ENCODE data around the gene SLC18B1. TPM values are rescaled to one million over a fixed set of nuclear protein-coding genes. Genes with fewer than 3 reads are reported as not detected.

SLC18B1 gene
- total RNA-seq, 2 donors from 2014 or later, result 3.2 to 3.9 TPM

DNA sequence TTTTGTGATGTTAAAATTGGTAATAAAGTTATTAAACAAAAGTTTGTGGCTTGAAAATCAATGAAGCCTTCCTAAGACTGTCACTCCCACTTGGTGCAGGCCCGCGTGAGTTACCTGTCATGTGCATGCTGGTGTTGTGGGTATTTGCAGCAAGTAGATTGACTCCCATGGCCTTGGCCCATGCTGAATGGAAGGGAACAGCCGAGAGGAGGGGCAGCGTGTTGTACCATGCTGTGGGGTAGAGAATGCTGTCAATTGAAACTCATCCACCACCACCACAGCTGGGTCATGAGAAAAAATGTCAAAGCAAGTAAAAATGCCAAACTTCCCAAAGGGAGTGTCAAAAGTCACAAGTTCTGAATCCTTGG, 71.8 kb downstream of the SLC18B1 start:
- no peaks in the 10 kb centered on the region for H3K27me3 ChIP-seq
- no peak for DNase-seq (ENCODE audit: low spot score)
- no peak overlapping the region for H3K27ac ChIP-seq
- no peaks in the 10 kb centered on the region for H3K4me1 ChIP-seq
- H3K9me3 ChIP-seq, result no peaks in the 10 kb centered on the region
- no peak overlapping the region for H3K4me3 ChIP-seq
- no peaks in the 10 kb centered on the region for H3K36me3 ChIP-seq
- TF ChIP-seq, protein P1, sequence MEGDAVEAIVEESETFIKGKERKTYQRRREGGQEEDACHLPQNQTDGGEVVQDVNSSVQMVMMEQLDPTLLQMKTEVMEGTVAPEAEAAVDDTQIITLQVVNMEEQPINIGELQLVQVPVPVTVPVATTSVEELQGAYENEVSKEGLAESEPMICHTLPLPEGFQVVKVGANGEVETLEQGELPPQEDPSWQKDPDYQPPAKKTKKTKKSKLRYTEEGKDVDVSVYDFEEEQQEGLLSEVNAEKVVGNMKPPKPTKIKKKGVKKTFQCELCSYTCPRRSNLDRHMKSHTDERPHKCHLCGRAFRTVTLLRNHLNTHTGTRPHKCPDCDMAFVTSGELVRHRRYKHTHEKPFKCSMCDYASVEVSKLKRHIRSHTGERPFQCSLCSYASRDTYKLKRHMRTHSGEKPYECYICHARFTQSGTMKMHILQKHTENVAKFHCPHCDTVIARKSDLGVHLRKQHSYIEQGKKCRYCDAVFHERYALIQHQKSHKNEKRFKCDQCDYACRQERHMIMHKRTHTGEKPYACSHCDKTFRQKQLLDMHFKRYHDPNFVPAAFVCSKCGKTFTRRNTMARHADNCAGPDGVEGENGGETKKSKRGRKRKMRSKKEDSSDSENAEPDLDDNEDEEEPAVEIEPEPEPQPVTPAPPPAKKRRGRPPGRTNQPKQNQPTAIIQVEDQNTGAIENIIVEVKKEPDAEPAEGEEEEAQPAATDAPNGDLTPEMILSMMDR (IDR thresholded peaks at IDR 0.05), result no peak

GRCh38 chr6:132725947-132726607, 72.4 kb downstream of the SLC18B1 start:
- TF ChIP-seq, protein P1 (IDR thresholded peaks at IDR 0.05), result no peak
- Histone ChIP-seq H3K36me3 (no peaks in the 10 kb centered on the region), H3K27me3 (no peaks in the 10 kb centered on the region), H3K9me3 (no peaks in the 10 kb centered on the region), H3K27ac (no peak overlapping the region), H3K4me1 (no peaks in the 10 kb centered on the region), H3K4me3 (no peak overlapping the region)
- DNase-seq (ENCODE audit: low spot score), result no peak

DNA sequence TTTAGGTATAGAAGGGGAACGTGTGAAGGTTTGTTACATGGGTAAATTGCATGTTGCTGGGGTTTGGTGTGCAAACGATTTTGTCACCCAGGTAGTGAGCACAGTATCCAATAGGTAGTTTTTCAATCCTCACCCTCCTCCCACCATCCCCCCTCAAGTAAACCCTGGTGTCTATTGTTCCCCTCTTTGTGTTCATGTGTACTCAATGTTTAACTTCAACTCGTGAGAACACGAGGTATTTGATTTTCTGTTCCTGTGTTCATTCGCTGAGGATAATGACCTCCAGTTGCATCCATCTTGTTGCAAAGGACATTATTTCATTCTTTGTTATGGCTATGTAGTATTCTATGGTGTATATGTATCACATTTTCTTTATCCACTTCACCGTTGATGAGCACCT, 73.0 kb downstream of the SLC18B1 start:
- DNase-seq (ENCODE audit: low spot score), result no peak
- Histone ChIP-seq H3K27ac (no peak overlapping the region), H3K9me3 (no peaks in the 10 kb centered on the region), H3K36me3 (no peaks in the 10 kb centered on the region), H3K4me3 (no peak overlapping the region), H3K4me1 (no peaks in the 10 kb centered on the region), H3K27me3 (no peaks in the 10 kb centered on the region)
- TF ChIP-seq, protein P1 (IDR thresholded peaks at IDR 0.05), result no peak

GRCh38 chr6:132719736-132720448, 78.5 kb downstream of the SLC18B1 start:
- TF ChIP-seq, protein P1 (IDR thresholded peaks at IDR 0.05), result no peak
- Histone ChIP-seq H3K27me3 (no peaks in the 10 kb centered on the region), H3K9me3 (no peaks in the 10 kb centered on the region), H3K36me3 (no peaks in the 10 kb centered on the region), H3K27ac (no peak overlapping the region), H3K4me3 (no peak overlapping the region), H3K4me1 (no peaks in the 10 kb centered on the region)
- no peak for DNase-seq (ENCODE audit: low spot score)

Other genes starting within 250 kb of the SLC18B1 start
- not detected for gene TAAR8, start 246.0 kb downstream of the SLC18B1 start, total RNA-seq
- not detected for gene TAAR6, start 228.3 kb downstream of the SLC18B1 start, total RNA-seq
- gene TAAR5, start 208.9 kb downstream of the SLC18B1 start, total RNA-seq, result not detected
- not detected for gene TAAR2, start 174.4 kb downstream of the SLC18B1 start, total RNA-seq
- gene TAAR1, start 139.5 kb downstream of the SLC18B1 start, total RNA-seq, result not detected
- gene VNN1, start 84.6 kb downstream of the SLC18B1 start, total RNA-seq, result 1 to 10 TPM in 1 of 2 donors, under 1 TPM in 1; 0.19 to 1.1 TPM
- 1 to 10 TPM; 3.8 to 5.8 TPM for gene VNN2, start 40.7 kb downstream of the SLC18B1 start, total RNA-seq
- gene RPS12, start 15.9 kb upstream of the SLC18B1 start, total RNA-seq, result 1,000 to 10,000 TPM in 1 of 2 donors, 100 to 1,000 TPM in 1; 609 to 1,510 TPM